ENCODE data around the gene DLG2.
"Not testable (repeated sequence)": the region's sequence is repeated elsewhere in the genome, so short reads cannot be mapped to it uniquely, and the experiment has no call there.

Gene DLG2

GRCh38 chr11:84308491-84308890 lies 1318.7 kb downstream of the DLG2 start:
- not testable (repeated sequence) for DNase-seq (ENCODE audit: low spot score); FAIRE-seq

DNA sequence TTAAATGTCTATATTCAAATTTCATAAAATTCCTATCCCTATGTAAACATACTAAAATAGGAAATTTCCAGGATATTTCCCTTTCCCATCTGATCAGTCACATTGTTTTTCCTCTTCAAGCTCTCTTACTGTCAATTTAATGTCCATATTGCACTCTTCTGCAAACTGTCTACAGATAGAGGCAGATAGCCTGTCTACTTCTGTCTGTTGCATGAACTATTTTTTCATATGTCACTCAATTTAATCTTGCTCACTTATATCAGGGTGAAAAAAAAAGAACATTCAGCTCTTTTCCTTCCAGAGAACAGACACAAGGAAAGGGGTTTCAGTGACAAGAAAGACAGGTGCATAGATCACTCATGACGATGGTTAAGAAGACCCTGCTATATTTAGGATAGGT lies 1327.1 kb downstream of the DLG2 start:
- FAIRE-seq (no peak), DNase-seq (ENCODE audit: low spot score) (no peak)

DNA sequence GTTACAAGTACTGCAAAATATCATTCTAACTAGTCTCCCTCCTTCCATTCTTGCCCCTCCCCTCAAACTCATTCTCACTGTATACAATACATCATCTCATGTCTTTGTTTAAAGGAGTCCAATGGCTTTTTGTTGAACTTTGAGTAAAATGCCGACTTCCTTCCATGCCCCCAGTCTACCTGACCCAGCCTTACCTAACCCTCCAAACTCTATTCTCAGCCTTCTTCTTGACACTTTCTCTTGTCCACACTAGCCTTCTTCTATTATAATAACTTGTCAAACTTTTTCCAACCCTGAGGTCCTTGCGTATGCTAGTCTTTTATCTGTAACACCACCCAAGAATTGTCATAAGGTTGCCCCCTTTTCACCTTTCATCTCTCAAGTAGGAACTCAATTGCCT lies 1329.6 kb downstream of the DLG2 start:
- FAIRE-seq (no peak), DNase-seq (ENCODE audit: low spot score) (no peak)

DNA sequence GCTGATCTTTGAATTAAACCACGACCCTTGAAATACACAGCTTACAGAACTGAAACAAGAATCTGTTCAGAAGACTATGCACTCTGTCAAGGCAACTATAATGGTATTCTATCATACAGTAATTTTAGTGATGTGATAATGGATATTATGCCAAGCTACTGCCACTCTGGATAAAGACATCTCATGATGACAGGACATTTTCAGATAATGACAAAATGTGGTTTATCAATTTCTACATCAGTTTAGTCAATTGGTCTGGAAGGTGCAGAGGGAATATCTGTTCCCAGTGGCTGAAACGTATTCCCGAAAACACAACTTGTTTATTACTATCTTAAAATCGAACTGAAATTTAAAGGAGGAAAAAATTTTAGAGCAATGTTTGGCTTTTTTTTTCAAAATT lies 1331.3 kb downstream of the DLG2 start:
- DNase-seq (ENCODE audit: low spot score) = no peak
- no peak for FAIRE-seq

- FAIRE-seq (no peak), DNase-seq (ENCODE audit: low spot score) (no peak)
Measured at GRCh38 chr11:84292955-84293354, 1334.2 kb downstream of the DLG2 start.

DNA sequence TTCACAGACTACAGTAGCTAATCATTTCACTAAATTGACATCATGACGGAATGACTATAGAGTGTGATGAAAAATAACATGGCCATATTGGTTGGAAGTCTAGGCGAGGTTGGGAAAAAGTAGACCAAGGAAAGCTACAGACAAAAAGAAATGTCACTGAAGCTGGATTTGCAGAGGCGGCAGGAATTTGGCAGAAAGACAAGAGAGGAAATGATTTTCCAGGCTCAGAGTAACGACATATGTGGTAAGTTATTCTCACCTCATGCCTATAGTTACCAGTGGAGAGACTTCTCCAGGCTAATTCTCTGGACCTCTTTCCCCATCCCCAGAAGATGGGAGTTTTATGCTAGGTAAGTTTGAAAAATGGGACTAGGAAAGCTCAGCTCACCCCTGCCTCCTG lies 1335.1 kb downstream of the DLG2 start:
- DNase-seq (ENCODE audit: low spot score) = no peak
- FAIRE-seq = no peak

DNA sequence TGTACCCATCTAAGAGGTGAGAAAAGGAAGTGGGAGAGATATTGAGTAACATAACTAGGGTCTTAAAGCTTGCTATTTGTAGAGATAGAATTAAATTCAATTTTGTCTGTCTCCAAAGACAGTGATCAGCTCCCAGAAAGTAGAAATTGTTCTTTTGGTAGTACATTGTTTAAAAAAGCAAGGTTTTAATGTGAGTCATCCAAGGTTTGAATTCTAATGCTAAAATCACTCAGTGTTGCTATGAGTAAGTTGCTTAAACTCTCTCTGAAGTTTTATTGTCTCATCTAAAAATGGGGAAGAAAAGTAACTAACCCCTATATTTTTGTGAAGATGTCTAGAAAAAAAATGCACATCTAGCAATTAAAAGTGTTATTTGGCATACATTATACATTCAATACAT lies 1336.5 kb downstream of the DLG2 start:
- FAIRE-seq (no peak), DNase-seq (ENCODE audit: low spot score) (no peak)

DNA sequence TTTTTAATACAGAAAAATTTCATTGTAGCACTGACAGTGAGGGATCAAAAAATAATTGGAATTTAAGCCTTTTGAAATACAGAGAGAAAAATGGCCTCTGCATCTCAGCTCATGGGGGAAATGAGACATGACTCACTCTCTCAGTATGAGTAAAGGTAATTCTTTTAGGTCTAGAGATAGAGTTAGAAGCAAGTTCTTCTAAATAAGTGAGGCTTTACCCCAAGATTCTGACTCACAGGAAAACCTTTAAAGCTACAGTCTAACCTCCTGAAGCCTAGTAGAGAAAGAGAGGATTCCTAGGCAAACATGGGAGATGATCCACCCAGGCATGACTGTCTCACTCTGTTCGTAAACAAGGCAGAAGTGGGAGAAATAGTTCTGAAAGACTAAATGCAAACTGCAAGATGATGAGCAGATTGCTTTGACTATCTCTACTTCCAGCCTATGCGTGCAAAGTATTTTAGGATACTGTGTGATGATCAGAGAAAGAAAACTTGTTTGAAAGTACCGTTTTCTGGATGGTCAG lies 1337.7 kb downstream of the DLG2 start:
- DNase-seq (ENCODE audit: low spot score) (peak; percentile 70), FAIRE-seq (no peak)

DNA sequence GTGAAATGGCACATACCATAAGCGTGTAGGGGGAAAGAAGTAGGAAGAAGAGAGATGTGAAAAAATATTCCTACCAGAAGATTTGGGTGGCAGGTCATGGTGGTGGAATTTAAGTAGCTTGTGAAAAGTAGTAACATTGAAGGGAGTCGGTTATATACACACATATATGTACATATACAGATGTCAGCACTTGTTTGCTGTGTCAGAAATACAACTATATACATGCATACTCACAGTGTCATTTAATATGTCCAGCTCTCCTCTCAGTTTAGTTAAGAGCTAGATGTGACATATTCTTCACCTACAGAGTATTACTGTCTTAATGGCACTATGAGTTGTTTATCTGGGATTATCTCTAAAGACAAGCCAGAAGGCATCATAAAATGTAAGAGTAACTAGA lies 1353.6 kb downstream of the DLG2 start:
- no peak for FAIRE-seq
- DNase-seq (ENCODE audit: low spot score) = no peak

DNA sequence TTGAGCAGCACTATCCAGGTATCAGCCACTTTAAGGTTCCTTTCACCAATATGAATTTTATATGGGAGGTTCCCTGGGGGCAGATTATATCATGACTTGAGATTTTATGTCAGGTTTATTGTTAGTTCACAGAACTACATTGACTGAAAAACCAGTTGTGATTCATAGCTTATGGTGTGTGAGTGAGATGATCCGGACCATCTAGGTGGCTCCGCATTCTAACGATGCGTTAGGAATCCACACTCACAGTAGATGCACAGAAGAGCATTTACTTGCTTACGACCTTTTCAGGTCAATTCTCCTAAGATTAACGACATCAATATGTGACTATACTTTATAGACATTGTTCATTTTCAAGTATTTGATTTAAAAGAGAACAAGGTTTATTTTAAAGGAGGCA lies 1356.7 kb downstream of the DLG2 start:
- DNase-seq (ENCODE audit: low spot score) = no peak
- no peak for FAIRE-seq

GRCh38 chr11:84264066-84264465 lies 1363.1 kb downstream of the DLG2 start:
- no peak for FAIRE-seq
- DNase-seq (ENCODE audit: low spot score) = no peak

DNA sequence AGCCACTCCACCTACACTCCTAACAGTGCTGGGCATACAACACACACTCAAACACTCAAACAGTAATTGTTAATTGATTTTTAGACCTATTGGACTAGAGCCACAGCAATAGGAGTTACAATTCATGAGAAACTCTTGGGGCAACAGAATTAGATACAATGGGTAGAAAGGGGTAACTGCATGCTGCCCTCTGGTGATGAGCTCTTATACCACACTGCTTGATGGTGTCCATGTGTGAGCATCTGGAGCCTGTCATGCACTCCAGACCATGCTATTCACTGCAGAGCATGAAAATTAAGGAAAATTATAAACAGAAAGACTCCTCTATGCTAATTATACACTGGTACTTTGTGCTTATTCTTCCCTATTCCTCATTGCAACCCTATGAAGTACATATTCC lies 1365.4 kb downstream of the DLG2 start:
- FAIRE-seq (no peak), DNase-seq (ENCODE audit: low spot score) (no peak)

GRCh38 chr11:84260862-84261261 lies 1366.3 kb downstream of the DLG2 start:
- FAIRE-seq = no peak
- DNase-seq (ENCODE audit: low spot score) = no peak

- FAIRE-seq = no peak
Measured at GRCh38 chr11:84256618-84257017, 1370.5 kb downstream of the DLG2 start.

GRCh38 chr11:84255483-84255882 lies 1371.7 kb downstream of the DLG2 start:
- DNase-seq (ENCODE audit: low spot score) = no peak
- FAIRE-seq = no peak

More at GRCh38 chr11:84256618-84257017, 1370.5 kb downstream of the DLG2 start:
- no peak for DNase-seq (ENCODE audit: low spot score)

DNA sequence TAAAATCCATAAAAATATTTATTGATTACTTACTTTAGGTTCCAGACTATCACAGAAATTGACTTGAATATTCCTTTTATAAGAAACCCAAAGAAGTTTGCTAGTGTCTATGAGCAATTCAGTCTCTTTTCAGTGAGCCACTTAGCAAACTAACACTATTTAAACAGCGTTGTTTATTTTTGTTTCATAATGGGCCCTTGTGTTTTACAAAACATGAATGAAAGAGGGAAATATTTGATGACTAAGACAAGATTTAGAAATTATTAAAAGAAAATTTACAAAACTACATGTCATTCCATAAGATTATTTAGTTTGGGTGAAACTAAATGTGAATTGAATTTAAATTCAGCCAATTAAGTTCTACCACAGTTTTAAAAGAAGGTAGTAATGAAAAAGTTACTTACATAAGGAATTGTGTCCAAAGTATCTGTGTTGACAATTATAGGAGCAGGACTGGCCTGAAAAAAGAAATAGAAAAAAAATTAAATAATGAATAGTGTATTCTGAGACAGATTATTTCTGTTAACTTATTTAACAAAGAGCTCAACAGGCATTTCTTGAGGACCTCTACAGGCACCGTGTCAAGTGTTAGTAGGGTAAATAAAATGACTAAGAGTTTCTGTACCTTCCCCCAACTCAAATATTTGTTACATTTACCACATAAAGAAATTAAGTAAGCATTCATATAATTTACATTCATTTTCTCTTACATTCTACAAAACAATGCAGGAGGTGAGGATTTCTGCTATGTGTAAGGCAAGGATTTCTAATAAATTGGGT lies 1376.1 kb downstream of the DLG2 start:
- no peak for DNase-seq (ENCODE audit: low spot score)

GRCh38 chr11:84249344-84250135 lies 1377.6 kb downstream of the DLG2 start:
- DNase-seq (ENCODE audit: low spot score) (no peak), FAIRE-seq (no peak)

More for the DNA sequence above, 1376.1 kb downstream of the DLG2 start:
- FAIRE-seq = no peak

DNA sequence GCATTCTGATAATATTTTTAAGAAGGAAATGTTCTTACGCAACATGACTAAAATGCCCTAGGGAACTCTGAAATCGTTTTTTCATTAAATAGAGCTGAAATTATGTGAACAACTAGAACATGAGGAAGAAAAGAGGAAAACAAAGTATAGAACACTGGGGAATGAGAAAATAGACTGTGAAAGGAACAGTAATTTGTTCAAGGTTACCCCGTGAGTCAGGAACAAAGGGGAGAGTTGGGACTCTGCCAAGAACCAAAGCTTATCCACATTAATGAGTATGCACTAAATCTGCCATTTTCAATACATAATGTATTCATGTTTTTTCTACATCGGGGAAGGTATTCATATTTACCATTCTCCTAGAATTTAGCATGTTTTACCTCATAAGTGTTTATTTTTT lies 1379.2 kb downstream of the DLG2 start:
- FAIRE-seq = no peak
- no peak for DNase-seq (ENCODE audit: low spot score)

- FAIRE-seq (no peak), DNase-seq (ENCODE audit: low spot score) (no peak)
Measured at GRCh38 chr11:84247129-84247528, 1380.0 kb downstream of the DLG2 start.

- FAIRE-seq = no peak
- no peak for DNase-seq (ENCODE audit: low spot score)
Measured at GRCh38 chr11:84243629-84244263, 1383.4 kb downstream of the DLG2 start.

DNA sequence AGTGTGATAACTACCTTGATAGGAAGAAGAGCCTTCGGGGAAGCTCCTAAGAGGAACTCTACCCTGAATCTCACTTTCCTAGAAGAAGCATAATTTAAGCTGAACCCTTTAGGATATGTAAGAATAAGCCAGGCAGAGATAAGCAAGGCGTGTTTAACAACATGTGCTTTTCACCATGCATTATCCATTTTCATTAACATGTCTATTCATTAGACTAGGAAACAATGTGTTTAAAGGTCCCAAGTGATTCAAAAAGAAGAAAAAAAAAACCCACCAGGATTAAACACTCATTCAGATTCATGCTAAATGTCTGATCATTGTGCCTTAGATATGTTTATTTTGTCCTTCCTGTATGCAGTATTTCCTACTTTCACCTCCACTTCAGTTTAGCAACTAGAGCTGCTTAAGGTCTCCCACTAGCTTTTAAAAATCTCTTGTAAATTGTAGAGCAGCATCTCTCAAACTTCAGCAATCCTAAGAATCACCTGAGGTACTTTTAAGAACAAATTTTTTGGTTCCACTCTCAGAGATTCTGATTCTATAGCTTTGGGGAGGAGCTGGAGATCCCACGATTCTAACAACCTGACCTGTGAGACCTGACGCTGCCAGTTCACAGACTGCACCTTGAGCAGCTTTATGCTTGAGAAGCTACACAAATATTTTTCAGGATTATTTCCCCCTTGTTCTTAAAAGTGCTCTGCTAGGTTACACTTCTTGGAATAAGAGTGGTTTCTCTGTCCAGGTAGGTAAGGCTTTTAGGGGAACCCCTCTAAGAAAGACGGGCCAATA lies 1385.6 kb downstream of the DLG2 start:
- DNase-seq (ENCODE audit: low spot score) = no peak
- FAIRE-seq = no peak
